Smooth muscle cell (in vitro differentiated cells): ENCODE measurements around the gene GGT7. TPM values are rescaled to one million over a fixed set of nuclear protein-coding genes. Genes with fewer than 3 reads are reported as not detected.

ENCODE experiments used
- DNase-seq: peaks from one replicate; lab custom pipeline; 2025; ENCODE audit not compliant: unreplicated experiment; lab: John Stamatoyannopoulos, UW
- H2AFZ ChIP-seq: fragments of 200-600 bp; sonication (generic); 2 replicates; pipeline ENCODE4 v1.6.0; 2016; ENCODE audit warnings: antibody characterized with exemption, low read depth, mild to moderate bottlenecking
- H3F3A ChIP-seq: fragments of 200-600 bp; sonication (generic); 2 replicates; pipeline ENCODE4 v1.6.0; 2017; ENCODE audit warnings: antibody characterized with exemption, low read depth
- H3K27ac ChIP-seq: fragments of 200-600 bp; sonication (generic); 2 replicates; pipeline ENCODE4 v1.5.1; 2016; ENCODE audit warnings: low read depth, mild to moderate bottlenecking
- H3K27me3 ChIP-seq: fragments of 200-600 bp; sonication (generic); 2 replicates; pipeline ENCODE4 v1.6.1; 2016; ENCODE audit warnings: low read depth, mild to moderate bottlenecking
- H3K36me3 ChIP-seq: fragments of 200-600 bp; sonication (generic); 2 replicates; pipeline ENCODE4 v1.5.1; 2016; ENCODE audit warnings: low read depth
- H3K4me1 ChIP-seq: fragments of 200-600 bp; sonication (generic); 2 replicates; pipeline ENCODE4 v1.5.1; 2016; ENCODE audit warnings: low read depth
- H3K4me2 ChIP-seq: fragments of 200-600 bp; sonication (generic); 2 replicates; pipeline ENCODE4 v1.6.0; 2016; ENCODE audit warnings: mild to moderate bottlenecking
- H3K4me3 ChIP-seq: fragments of 200-600 bp; sonication (generic); 2 replicates; pipeline ENCODE4 v1.5.1; 2016; ENCODE audit warnings: mild to moderate bottlenecking
- H3K79me2 ChIP-seq: fragments of 200-600 bp; sonication (generic); 2 replicates; pipeline ENCODE4 v1.6.0; 2016; ENCODE audit warnings: low read depth, mild to moderate bottlenecking
- H3K9ac ChIP-seq: fragments of 200-600 bp; sonication (generic); 2 replicates; pipeline ENCODE4 v1.6.0; 2016; ENCODE audit warnings: low read depth
- H3K9me3 ChIP-seq: fragments of 200-600 bp; sonication (generic); replicated peaks from 2 replicates; pipeline ENCODE4 v1.5.1; 2016; ENCODE audit warnings: low read depth
- H4K20me1 ChIP-seq: fragments of 200-600 bp; sonication (generic); 2 replicates; pipeline ENCODE4 v1.6.0; 2016; ENCODE audit warnings: low read depth
- CTCF ChIP-seq: fragments of 200-600 bp; sonication (generic); IDR thresholded peaks from 2 replicates; pipeline ENCODE4 v1.5.1; 2017; ENCODE audit warnings: borderline replicate concordance, mild to moderate bottlenecking, antibody characterized with exemption; ENCODE audit not compliant: insufficient read depth, poor library complexity, severe bottlenecking
- WGBS: methylation state at CpG from one replicate; pipeline ENCODE4 v1.1.7; 2016; ENCODE audit warnings: low lambda C conversion rate; 5-methylcytosine and 5-hydroxymethylcytosine counted together
- polyA plus RNA-seq: library from polyadenylated mRNA; unstranded; fragments of >200 nt; fragmentation: Nextera tagmentation; extraction: Ambion mirVana; gene quantifications from 2 replicates; pipeline ENCODE4 v1.2.1, GENCODE V29; 2016
- total RNA-seq: library from RNA; depleted of rRNA; stranded (reverse); fragments of >200 nt; gene quantifications from 2 replicates; pipeline ENCODE4 v1.2.3, GENCODE V29; 2014

GGT7 gene
- total and polyA plus RNA-seq, 2 experiments from 2014 or later, result 4.0 to 15.2 TPM

DNA sequence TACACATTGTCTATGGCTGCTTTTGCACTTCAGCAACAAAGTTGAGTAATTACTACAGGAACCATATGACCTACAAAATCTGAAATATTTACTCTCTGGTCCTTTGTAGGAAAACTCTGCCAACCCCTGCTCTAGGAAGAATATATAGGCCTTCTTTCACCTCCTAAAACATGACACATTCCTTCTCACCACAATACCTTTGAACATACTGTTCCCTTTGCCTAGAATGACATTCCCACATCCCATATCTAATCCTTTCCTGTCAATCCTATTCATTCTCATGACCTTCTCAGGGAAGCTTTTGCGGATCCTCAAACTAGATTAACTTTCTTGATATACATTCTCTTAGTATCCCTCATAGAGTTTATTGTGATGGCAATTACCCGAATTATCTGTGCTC is 29.2 kb downstream of the GGT7 start:
- WGBS, result 89% methylated on average over 2 of the region's 2 CpGs
- DNase-seq, result no peak
- Histone ChIP-seq H3K36me3 (no peaks in the 10 kb centered on the region), H3F3A (no peaks in the 10 kb centered on the region), H2AFZ (no peak overlapping the region), H3K27me3 (no peaks in the 10 kb centered on the region), H3K27ac (no peak overlapping the region), H4K20me1 (no peaks in the 10 kb centered on the region), H3K4me1 (no peaks in the 10 kb centered on the region), H3K79me2 (no peaks in the 10 kb centered on the region), H3K4me2 (no peak overlapping the region), H3K4me3 (no peak overlapping the region), H3K9ac (no peak overlapping the region), H3K9me3 (no peaks in the 10 kb centered on the region)
- no peak for TF ChIP-seq CTCF

- Histone ChIP-seq H3K36me3 (no peaks in the 10 kb centered on the region), H3K9ac (no peak overlapping the region), H4K20me1 (no peaks in the 10 kb centered on the region), H2AFZ (no peak overlapping the region), H3K9me3 (no peaks in the 10 kb centered on the region), H3K4me2 (no peak overlapping the region), H3K4me3 (no peak overlapping the region), H3K4me1 (no peaks in the 10 kb centered on the region), H3K27ac (no peak overlapping the region), H3K79me2 (no peaks in the 10 kb centered on the region), H3K27me3 (no peaks in the 10 kb centered on the region), H3F3A (no peaks in the 10 kb centered on the region)
- DNase-seq, result no peak
- WGBS, result 100% methylated on average over 2 of the region's 2 CpGs
- no peak for TF ChIP-seq CTCF
Observed at GRCh38 chr20:34842143-34842542, 30.5 kb downstream of the GGT7 start.

- no peaks in the 10 kb centered on the region for H3K36me3 ChIP-seq
- peaks cover 9% of the 10 kb centered on the region for H3K27me3 ChIP-seq
- H3K9ac ChIP-seq, result no peak overlapping the region
- WGBS, result 70% methylated on average over 6 of the region's 6 CpGs
- no peak overlapping the region for H3K4me2 ChIP-seq
- no peak overlapping the region for H3K27ac ChIP-seq
- H3K4me1 ChIP-seq, result no peaks in the 10 kb centered on the region
- TF ChIP-seq CTCF, result peak; percentile 48
- H3K4me3 ChIP-seq, result no peak overlapping the region
- H3K79me2 ChIP-seq, result no peaks in the 10 kb centered on the region
- DNase-seq, result no peak
- H3K9me3 ChIP-seq, result no peaks in the 10 kb centered on the region
- H4K20me1 ChIP-seq, result no peaks in the 10 kb centered on the region
- H3F3A ChIP-seq, result no peaks in the 10 kb centered on the region
- no peak overlapping the region for H2AFZ ChIP-seq
Observed at GRCh38 chr20:34834459-34834893, 38.2 kb downstream of the GGT7 start.

GRCh38 chr20:34831936-34832335 is 40.7 kb downstream of the GGT7 start:
- Histone ChIP-seq H3K79me2 (no peaks in the 10 kb centered on the region), H3K27ac (no peak overlapping the region), H3K9ac (no peak overlapping the region), H3K4me2 (no peak overlapping the region), H3K4me1 (no peaks in the 10 kb centered on the region), H2AFZ (no peak overlapping the region), H3K4me3 (no peak overlapping the region), H3K36me3 (no peaks in the 10 kb centered on the region), H3K27me3 (peaks cover 9% of the 10 kb centered on the region), H4K20me1 (no peaks in the 10 kb centered on the region), H3F3A (no peaks in the 10 kb centered on the region), H3K9me3 (no peaks in the 10 kb centered on the region)
- no peak for DNase-seq
- no peak for TF ChIP-seq CTCF
- 88% methylated on average over 5 of the region's 5 CpGs for WGBS
